Transverse colon (tissue), 4 donors: Measurements from ENCODE around the gene DOCK8. TPM values are rescaled to one million over a fixed set of nuclear protein-coding genes. Genes with fewer than 3 reads are reported as not detected.

Experiments
- DNase-seq: peaks from one replicate; pipeline ENCODE4 v3.0.0-alpha.2; 2019
- H3K27ac ChIP-seq, 4 donors: fragments of 200-600 bp; sonication (generic); 2 replicates each; pipeline ENCODE4 v1.5.1; 2016 to 2018; ENCODE audit warnings: inconsistent platforms in 4 of 4
- H3K27me3 ChIP-seq: fragments of 200-600 bp; sonication (generic); 2 replicates; pipeline ENCODE4 v1.5.1; 2017; ENCODE audit warnings: inconsistent platforms
- H3K36me3 ChIP-seq, 4 donors: fragments of 200-600 bp; sonication (generic); 2 replicates each; pipeline ENCODE4 v1.5.1; 2017 to 2019; ENCODE audit warnings: inconsistent platforms in 4 of 4
- H3K4me1 ChIP-seq, 4 donors: fragments of 200-600 bp; sonication (generic); 2 replicates each; pipeline ENCODE4 v1.5.1; 2017 to 2020; ENCODE audit warnings: inconsistent platforms in 4 of 4
- H3K4me3 ChIP-seq, 4 donors: fragments of 200-600 bp; sonication (generic); 1 replicate in 1 of 4; 2 replicates in 3 of 4; pipeline versions ENCODE4 v1.5.1 to v1.6.1; 2017 to 2019; ENCODE audit warnings: inconsistent platforms in 4 of 4
- H3K9me3 ChIP-seq, 2 donors: fragments of 200-600 bp; sonication (generic); 2 replicates each; pipeline ENCODE4 v1.5.1; 2017 to 2019; ENCODE audit warnings: inconsistent platforms in 2 of 2
- EP300 ChIP-seq: sonication (generic); formaldehyde crosslinking; IDR thresholded peaks from one replicate; pipeline ENCODE4 v1.6.1; 2017; ENCODE audit warnings: antibody characterized with exemption, low read depth
- POLR2A ChIP-seq: fragments of 450-650 bp; IDR thresholded peaks from one replicate; pipeline ENCODE4 v1.6.1; 2016; ENCODE audit warnings: antibody characterized with exemption, mild to moderate bottlenecking, moderate library complexity
- POLR2AphosphoS5 ChIP-seq, 3 donors: sonication (generic); formaldehyde crosslinking; IDR thresholded peaks; one replicate each; pipeline ENCODE4 v1.6.1; 2016; ENCODE audit warnings: antibody characterized with exemption in 3 of 3
- WGBS, 2 donors: methylation state at CpG; one replicate each; pipeline ENCODE4 v1.1.5; 2018; ENCODE audit warnings: low coverage in 1 of 2; 5-methylcytosine and 5-hydroxymethylcytosine counted together
- in situ Hi-C, 4 donors: fragments of 200-750 bp; cut with MboI; loops; one replicate each; pipeline versions ENCODE4 v1.15.0 to v1.15.1; 2017; ENCODE audit warnings: low sequenced_read_pairs in 3 of 4, low pct_ligation_motif_present in 1 of 4, low pct_unique_long_range_greater_than_20kb in 1 of 4
- intact Hi-C: fragments of 100-400 bp; cut with DNase I; formaldehyde crosslinking; loops from one replicate; pipeline ENCODE4 v1.15.1; 2023; ENCODE audit warnings: low total_unique reads
- total RNA-seq, 4 donors: library from RNA; depleted of rRNA; stranded (reverse); fragments of >200 nt; gene quantifications; one replicate each; pipeline ENCODE4 v1.1.0, GENCODE V29; 2016
- TF ChIP-seq, protein P1 (sequence below), 5 experiments: fragments of 200-600 bp in 3 of 5; fragments of 450-650 bp in 2 of 5; sonication (generic) in 3 of 5; IDR thresholded peaks; 1 replicate in 2 of 5; 2 replicates in 3 of 5; pipeline ENCODE4 v1.5.1; 2016 to 2017; ENCODE audit warnings: antibody characterized with exemption in 5 of 5, inconsistent platforms in 3 of 5, mild to moderate bottlenecking in 2 of 5, moderate library complexity in 1 of 5

DOCK8 gene
- total RNA-seq, 4 donors from 2014 or later, result 11.2 to 59.5 (median 14.7) TPM

DNA sequence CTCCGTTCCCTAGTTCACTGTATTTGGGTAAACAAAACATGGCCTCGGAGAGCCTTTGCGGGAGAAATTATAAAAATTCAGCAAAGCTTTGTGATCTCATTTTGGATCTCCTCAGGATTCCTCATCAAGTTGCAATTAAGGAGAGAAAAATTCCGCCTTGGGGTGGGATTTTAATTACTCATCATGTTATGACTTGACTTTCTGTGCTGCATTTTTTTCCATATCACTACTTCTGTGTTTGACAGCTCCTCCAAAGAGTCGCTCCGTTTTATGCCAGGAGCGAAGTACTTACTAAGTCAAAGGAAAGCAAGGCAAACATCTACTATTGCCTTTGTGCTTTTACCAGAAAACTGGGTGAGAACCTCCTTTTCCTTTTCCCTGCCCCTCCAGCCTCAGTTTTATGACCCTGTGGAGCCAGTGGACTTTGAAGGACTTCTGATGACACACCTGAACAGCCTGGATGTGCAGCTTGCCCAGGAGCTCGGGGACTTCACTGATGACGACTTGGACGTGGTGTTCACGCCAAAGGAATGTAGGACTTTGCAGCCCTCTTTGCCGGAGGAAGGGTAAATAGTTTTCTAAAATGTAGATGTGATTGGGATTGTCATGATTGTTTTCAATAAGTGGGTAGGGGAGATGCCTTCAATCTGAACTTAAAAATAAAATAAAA is 71.5 kb downstream of the DOCK8 start:
- intact Hi-C loops (no loop called here), in situ Hi-C loops (no loop called here)
- Histone ChIP-seq H3K4me1 (peaks cover 0 to 4% (median 0%) of the 10 kb centered on the region in 4 donors), H3K27ac (no peak overlapping the region), H3K27me3 (no peaks in the 10 kb centered on the region), H3K4me3 (no peak overlapping the region), H3K9me3 (no peaks in the 10 kb centered on the region), H3K36me3 (no peaks in the 10 kb centered on the region)
- 79 to 100% methylated on average over 2 to 12 of the region's 12 CpGs for WGBS, 2 donors
- TF ChIP-seq POLR2A, result no peak
- TF ChIP-seq, protein P1, sequence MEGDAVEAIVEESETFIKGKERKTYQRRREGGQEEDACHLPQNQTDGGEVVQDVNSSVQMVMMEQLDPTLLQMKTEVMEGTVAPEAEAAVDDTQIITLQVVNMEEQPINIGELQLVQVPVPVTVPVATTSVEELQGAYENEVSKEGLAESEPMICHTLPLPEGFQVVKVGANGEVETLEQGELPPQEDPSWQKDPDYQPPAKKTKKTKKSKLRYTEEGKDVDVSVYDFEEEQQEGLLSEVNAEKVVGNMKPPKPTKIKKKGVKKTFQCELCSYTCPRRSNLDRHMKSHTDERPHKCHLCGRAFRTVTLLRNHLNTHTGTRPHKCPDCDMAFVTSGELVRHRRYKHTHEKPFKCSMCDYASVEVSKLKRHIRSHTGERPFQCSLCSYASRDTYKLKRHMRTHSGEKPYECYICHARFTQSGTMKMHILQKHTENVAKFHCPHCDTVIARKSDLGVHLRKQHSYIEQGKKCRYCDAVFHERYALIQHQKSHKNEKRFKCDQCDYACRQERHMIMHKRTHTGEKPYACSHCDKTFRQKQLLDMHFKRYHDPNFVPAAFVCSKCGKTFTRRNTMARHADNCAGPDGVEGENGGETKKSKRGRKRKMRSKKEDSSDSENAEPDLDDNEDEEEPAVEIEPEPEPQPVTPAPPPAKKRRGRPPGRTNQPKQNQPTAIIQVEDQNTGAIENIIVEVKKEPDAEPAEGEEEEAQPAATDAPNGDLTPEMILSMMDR (IDR thresholded peaks at IDR 0.05), result no peak
- no peak for TF ChIP-seq POLR2AphosphoS5 (IDR thresholded peaks at IDR 0.05)
- TF ChIP-seq EP300, result no peak
- DNase-seq, result no peak

DNA sequence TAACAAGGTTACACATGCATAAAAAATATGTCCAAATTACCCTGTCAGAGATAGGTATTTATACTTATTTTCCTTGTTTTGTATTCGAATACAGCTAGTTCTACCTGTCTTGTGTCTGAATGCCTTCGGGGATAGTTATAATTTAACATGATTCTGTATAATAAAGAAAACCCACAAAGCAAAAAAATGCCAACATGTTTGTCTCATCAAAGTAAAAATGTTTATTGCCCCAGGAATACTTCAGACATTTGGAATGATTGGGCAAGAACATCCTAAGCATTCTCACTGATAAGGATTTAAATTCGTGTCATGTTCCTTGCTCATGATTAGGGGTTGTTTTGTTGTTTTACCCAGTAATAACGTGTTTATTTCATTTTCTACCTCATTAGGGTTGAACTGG is 74.5 kb downstream of the DOCK8 start:
- DNase-seq, result no peak
- intact Hi-C loops, result no loop called here
- in situ Hi-C loops, result no loop called here
- Histone ChIP-seq H3K4me3 (no peak overlapping the region), H3K4me1 (no peaks in the 10 kb centered on the region), H3K36me3 (no peaks in the 10 kb centered on the region), H3K9me3 (no peaks in the 10 kb centered on the region), H3K27me3 (no peaks in the 10 kb centered on the region), H3K27ac (no peak overlapping the region)
- 61 to 65% methylated on average over 4 of the region's 4 CpGs for WGBS, 2 donors
- no peak for TF ChIP-seq POLR2A
- TF ChIP-seq EP300, result no peak
- no peak for TF ChIP-seq POLR2AphosphoS5 (IDR thresholded peaks at IDR 0.05)
- TF ChIP-seq, protein P1 (IDR thresholded peaks at IDR 0.05), result no peak

DNA sequence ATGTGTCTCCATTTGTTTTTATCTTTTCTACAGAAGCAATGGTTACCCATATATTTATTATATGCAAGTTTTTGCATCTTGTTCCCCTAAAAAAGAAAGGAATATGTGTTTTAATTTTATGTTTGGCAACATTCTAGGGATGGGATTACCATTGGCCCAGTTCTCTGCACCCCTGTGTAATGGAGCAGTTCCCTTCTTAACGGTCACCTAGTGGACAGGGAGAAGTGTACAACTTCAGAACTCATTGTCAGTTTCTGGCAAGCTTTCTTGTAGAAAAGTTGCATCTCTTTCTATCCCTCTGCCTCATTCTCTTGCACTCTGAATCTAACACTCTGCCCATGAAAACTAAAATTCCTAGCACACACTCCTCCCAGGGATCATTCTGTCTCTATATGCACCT is 78.2 kb downstream of the DOCK8 start:
- no peak for DNase-seq
- no peaks in the 10 kb centered on the region for H3K36me3 ChIP-seq
- 72% methylated on average over 1 of the region's 1 CpG; no CpG with 5 or more reads in 1 of the 2 donors for WGBS, 2 donors
- no peak overlapping the region for H3K27ac ChIP-seq
- intact Hi-C loops (no loop called here), in situ Hi-C loops (no loop called here)
- H3K9me3 ChIP-seq, result no peaks in the 10 kb centered on the region
- TF ChIP-seq EP300 (no peak), POLR2A (no peak), POLR2AphosphoS5 (IDR thresholded peaks at IDR 0.05) (no peak)
- TF ChIP-seq, protein P1 (IDR thresholded peaks at IDR 0.05), result no peak
- H3K27me3 ChIP-seq, result no peaks in the 10 kb centered on the region
- H3K4me1 ChIP-seq, result peaks cover 0 to under 1% (median 0%) of the 10 kb centered on the region in 4 donors
- no peak overlapping the region for H3K4me3 ChIP-seq

DNA sequence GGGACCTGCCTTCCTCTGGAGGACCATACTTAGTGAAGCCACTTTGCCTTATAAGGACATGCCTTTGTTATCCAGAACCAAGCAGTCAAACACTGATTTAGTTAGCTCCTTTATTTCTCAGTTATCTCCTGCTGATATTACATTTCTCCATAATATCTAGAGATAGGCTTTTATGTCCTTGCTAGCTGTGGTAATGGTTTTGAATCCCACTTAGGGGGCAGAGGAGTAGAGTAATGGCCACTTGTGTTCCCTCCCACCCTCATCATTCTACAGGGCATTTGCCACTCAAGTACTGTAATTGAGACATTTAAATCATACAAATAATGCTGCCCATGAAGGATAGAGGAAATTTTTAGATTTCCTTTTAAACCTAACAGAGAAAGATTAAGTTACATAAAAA is 80.9 kb downstream of the DOCK8 start:
- TF ChIP-seq, protein P1 (IDR thresholded peaks at IDR 0.05), result no peak
- TF ChIP-seq POLR2A (no peak), EP300 (no peak), POLR2AphosphoS5 (IDR thresholded peaks at IDR 0.05) (no peak)

More for the DNA sequence above, 80.9 kb downstream of the DOCK8 start:
- intact Hi-C loops (no loop called here), in situ Hi-C loops (no loop called here)
- no peaks in the 10 kb centered on the region for H3K9me3 ChIP-seq
- H3K4me1 ChIP-seq, result peaks cover 0 to 4% (median 0%) of the 10 kb centered on the region in 4 donors
- no peak overlapping the region for H3K27ac ChIP-seq
- no peak for DNase-seq
- no peaks in the 10 kb centered on the region for H3K36me3 ChIP-seq
- H3K4me3 ChIP-seq, result no peak overlapping the region
- no peaks in the 10 kb centered on the region for H3K27me3 ChIP-seq
